ENCODE measurements around the gene POU6F2.

POU6F2 gene

GRCh38 chr7:39458061-39458745 is 480.5 kb downstream of the POU6F2 start:
- TF ChIP-seq CTCF (IDR thresholded peaks at IDR 0.05; ENCODE audit: extremely low read depth, insufficient read depth, missing control alignments) = no peak
- no peak for DNase-seq (ENCODE audit: low spot score)
- in situ Hi-C loops (cut with MboI; ENCODE audit: low pct_unique_long_range_greater_than_20kb, low sequenced_read_pairs, unreplicated experiment) = loop anchor here (25.0 kb wide), 1 partner anchor 671 kb away; no protein-coding TSS in a partner anchor

- no peak for TF ChIP-seq CTCF (IDR thresholded peaks at IDR 0.05; ENCODE audit: extremely low read depth, insufficient read depth, missing control alignments)
- DNase-seq (ENCODE audit: low spot score) = no peak
- in situ Hi-C loops (cut with MboI; ENCODE audit: low pct_unique_long_range_greater_than_20kb, low sequenced_read_pairs, unreplicated experiment) = loop anchor here (25.0 kb wide), 1 partner anchor 672 kb away; no protein-coding TSS in a partner anchor
Measured at GRCh38 chr7:39459636-39460035, 481.9 kb downstream of the POU6F2 start.

- in situ Hi-C loops (cut with MboI; ENCODE audit: low pct_unique_long_range_greater_than_20kb, low sequenced_read_pairs, unreplicated experiment) = loop anchor here (25.0 kb wide), 1 partner anchor 673 kb away; no protein-coding TSS in a partner anchor
- no peak for TF ChIP-seq CTCF (IDR thresholded peaks at IDR 0.05; ENCODE audit: extremely low read depth, insufficient read depth, missing control alignments)
Measured at GRCh38 chr7:39460486-39460885, 482.8 kb downstream of the POU6F2 start.

GRCh38 chr7:39461263-39461820 is 483.6 kb downstream of the POU6F2 start:
- in situ Hi-C loops (cut with MboI; ENCODE audit: low pct_unique_long_range_greater_than_20kb, low sequenced_read_pairs, unreplicated experiment) = loop anchor here (25.0 kb wide), 1 partner anchor 674 kb away; no protein-coding TSS in a partner anchor
- TF ChIP-seq CTCF (IDR thresholded peaks at IDR 0.05; ENCODE audit: extremely low read depth, insufficient read depth, missing control alignments) = no peak
- DNase-seq (ENCODE audit: low spot score) = no peak

More at GRCh38 chr7:39460486-39460885, 482.8 kb downstream of the POU6F2 start:
- DNase-seq (ENCODE audit: low spot score) = no peak

GRCh38 chr7:39463252-39463651 is 485.5 kb downstream of the POU6F2 start:
- no peak for DNase-seq (ENCODE audit: low spot score)
- in situ Hi-C loops (cut with MboI; ENCODE audit: low pct_unique_long_range_greater_than_20kb, low sequenced_read_pairs, unreplicated experiment) = loop anchor here (25.0 kb wide), 1 partner anchor 676 kb away; no protein-coding TSS in a partner anchor
- no peak for TF ChIP-seq CTCF (IDR thresholded peaks at IDR 0.05; ENCODE audit: extremely low read depth, insufficient read depth, missing control alignments)

GRCh38 chr7:39464350-39465054 is 486.8 kb downstream of the POU6F2 start:
- in situ Hi-C loops (cut with MboI; ENCODE audit: low pct_unique_long_range_greater_than_20kb, low sequenced_read_pairs, unreplicated experiment) = loop anchor here (25.0 kb wide), 1 partner anchor 677 kb away; no protein-coding TSS in a partner anchor
- TF ChIP-seq CTCF (IDR thresholded peaks at IDR 0.05; ENCODE audit: extremely low read depth, insufficient read depth, missing control alignments) = no peak
- DNase-seq (ENCODE audit: low spot score) = no peak
